ENCODE results near the gene CPN2. TPM values are rescaled to one million over a fixed set of nuclear protein-coding genes. Genes with fewer than 3 reads are reported as not detected.

The CPN2 gene
- polyA plus RNA-seq, 4 donors: 0.16 to 1.0 (median 0.44) TPM

DNA sequence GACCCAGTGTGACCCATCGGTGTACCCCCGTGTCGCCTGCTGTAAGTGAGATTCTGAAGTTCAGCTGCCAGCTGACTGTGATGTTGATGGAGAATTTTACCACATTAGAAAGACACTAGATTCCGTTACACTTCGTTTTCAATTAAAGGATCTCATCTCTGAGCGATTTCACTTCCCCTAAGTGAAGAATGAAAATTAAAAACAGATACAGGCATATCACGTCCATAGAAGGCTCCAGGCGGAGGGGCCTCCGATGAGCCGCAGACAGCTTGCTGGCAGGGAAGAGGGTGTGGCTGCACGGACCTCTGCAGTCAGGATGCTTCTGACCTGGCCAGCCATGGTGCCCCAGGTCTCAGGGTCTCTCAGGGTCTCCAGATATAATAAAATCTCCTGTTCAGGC, 6.6 kb upstream of the CPN2 start:
- no peak for DNase-seq (ENCODE audit: low read depth in 4 of 4, low spot score in 3 of 4)

DNA sequence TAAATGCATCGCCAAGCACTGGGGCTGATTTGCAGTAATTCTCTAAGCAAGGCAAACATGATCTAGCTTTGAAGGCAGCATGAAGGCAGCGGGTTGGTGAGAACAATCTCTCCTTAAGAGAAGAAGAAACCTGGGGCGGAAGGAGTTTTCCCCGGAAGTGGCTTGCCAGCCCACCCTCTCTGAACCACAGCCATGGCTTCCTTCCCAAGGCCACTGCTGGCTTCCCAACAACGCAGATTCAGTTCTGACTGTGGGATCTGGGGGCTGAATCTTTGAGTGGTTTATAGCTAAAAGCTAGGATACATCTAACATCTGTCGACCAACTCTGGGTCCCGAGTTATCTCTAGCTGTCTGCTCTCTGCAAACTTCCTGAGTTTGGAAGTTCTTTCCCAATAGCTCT, 4.3 kb upstream of the CPN2 start:
- DNase-seq (ENCODE audit: low read depth in 4 of 4, low spot score in 3 of 4): no peak

DNA sequence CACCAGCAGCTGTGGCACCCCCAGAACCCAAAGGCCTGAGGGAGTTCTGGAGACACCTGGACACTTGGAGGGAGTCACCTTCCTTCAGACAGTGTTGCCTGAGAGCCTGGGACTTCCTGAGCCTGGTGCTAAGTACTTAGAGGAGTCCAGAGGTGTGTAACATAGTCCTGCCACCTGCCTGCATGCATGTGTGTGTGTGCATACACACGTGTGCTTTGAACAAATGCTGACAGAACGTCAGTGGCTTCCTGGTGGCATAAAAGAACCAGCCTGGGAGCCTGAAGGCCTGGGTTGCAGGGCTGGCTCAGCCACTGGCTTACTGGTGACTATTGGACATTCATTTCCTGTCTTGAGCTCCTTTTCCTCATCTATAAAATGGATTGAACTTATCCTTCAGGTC, 3.2 kb upstream of the CPN2 start:
- no peak for DNase-seq (ENCODE audit: low read depth in 4 of 4, low spot score in 3 of 4)

DNA sequence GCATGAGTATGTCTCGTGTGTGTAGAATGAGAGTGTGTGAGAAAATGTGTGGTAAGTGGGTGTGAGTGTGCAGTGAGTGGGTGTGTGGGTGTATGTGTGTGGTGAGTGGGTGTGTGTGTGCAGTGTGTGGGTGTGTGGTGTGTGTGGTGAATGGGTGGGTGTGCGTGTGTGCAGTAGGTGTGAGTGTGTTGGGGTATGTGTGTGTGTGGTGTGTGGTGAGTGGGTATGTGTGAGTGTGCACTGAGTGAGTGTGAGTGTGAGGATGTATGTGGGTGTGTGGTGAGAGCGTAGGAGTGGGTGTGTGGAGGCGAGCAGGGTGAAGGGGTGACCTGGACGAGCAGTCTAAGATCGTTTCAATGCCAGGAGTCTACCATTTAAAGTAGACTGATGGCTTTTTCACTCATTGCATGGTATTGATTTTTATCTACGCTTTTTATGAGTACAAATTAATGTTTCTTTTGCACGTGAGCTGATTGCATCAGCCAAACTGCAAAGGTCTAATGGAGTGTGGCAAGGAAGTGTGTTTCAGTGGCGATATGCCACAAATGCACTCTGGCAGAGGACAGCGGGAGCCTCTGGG, 1.6 kb upstream of the CPN2 start:
- no peak for DNase-seq (ENCODE audit: low read depth in 4 of 4, low spot score in 3 of 4)

- no peak for DNase-seq (ENCODE audit: low read depth in 4 of 4, low spot score in 3 of 4)
These were observed 916 bp upstream of the CPN2 start for GRCh38 chr3:194351952-194352536.

GRCh38 chr3:194350726-194351071, 429 bp downstream of the CPN2 start:
- DNase-seq (ENCODE audit: low read depth in 4 of 4, low spot score in 3 of 4): no peak

DNA sequence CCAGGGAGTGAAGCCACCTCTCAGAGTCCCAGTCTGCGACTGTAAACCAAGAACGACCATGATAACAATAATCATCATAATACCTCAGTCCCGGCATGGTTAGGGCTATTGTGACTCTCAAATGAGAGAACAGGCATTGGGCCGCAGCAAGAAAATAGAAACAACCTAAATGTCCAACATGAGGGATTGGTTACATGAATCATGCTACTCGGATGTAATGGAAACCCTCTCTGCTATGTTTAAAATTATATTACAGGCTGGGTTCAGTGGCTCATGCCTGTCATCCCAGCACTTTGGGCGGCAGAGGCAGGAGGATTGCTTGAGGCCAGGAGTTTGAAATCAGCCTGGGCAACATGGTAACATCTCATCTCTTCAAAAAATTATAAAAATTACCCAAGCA, 2.8 kb downstream of the CPN2 start:
- no peak for DNase-seq (ENCODE audit: low read depth in 4 of 4, low spot score in 3 of 4)

- DNase-seq (ENCODE audit: low read depth in 4 of 4, low spot score in 3 of 4): no peak
These were observed 4.5 kb downstream of the CPN2 start for GRCh38 chr3:194346621-194347020.

DNA sequence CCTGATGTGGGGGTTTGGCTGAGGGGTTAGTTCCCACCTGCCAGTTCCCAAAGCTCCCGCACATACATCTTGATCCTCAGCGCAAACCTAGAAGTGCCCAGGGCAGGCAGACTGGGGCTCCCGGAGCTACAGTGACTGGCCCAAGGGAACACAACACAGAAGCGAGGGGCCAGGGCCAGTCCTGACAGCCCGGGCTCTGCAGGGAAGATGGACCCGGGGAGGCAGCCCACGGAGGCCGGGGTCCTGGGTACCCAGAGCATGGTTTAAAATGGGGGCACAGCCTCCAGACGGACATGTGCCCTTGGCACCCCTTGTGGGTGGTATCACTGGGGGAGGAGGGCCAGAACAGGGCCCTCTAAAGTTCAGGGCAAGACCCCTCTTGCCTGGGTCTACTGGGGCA, 5.1 kb downstream of the CPN2 start:
- no peak for DNase-seq (ENCODE audit: low read depth in 4 of 4, low spot score in 3 of 4)

GRCh38 chr3:194344012-194344411, 7.1 kb downstream of the CPN2 start:
- no peak for DNase-seq (ENCODE audit: low read depth in 4 of 4, low spot score in 3 of 4)

- DNase-seq (ENCODE audit: low read depth in 4 of 4, low spot score in 3 of 4): no peak
These were observed 7.6 kb downstream of the CPN2 start for GRCh38 chr3:194343561-194343893.

DNA sequence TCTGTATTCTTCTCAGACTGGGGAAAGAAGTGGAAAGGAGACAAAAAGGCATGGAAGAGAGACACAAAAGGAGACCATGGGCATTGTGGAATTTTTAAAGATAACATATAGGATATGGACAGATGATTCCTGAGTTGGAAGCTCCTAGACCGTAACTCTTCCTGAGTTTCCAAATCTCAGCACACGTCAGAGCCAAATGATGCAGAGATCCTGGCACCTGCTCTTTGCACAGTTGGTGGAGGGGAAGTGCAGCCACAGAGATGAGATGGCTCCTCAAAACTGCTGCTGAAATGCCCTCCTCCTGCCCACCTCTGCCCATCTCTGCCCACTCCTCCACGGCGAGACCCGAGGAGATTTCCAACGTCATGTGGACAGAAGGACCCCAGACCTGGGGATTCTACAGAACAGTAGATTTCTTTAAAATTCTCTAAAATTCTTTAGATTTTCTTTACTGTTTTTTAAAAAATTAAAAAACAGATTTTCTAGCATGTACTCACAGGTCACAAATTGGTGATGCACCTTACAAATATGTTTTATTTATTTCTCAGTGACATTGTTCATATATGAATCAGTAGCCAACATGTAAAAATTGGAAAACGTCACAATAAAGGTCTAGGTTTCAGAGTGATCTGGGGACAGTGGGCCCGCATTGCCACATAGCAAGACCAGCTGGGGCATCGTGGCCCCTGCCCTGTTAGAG, 8.1 kb downstream of the CPN2 start:
- no peak for DNase-seq (ENCODE audit: low read depth in 4 of 4, low spot score in 3 of 4)

DNA sequence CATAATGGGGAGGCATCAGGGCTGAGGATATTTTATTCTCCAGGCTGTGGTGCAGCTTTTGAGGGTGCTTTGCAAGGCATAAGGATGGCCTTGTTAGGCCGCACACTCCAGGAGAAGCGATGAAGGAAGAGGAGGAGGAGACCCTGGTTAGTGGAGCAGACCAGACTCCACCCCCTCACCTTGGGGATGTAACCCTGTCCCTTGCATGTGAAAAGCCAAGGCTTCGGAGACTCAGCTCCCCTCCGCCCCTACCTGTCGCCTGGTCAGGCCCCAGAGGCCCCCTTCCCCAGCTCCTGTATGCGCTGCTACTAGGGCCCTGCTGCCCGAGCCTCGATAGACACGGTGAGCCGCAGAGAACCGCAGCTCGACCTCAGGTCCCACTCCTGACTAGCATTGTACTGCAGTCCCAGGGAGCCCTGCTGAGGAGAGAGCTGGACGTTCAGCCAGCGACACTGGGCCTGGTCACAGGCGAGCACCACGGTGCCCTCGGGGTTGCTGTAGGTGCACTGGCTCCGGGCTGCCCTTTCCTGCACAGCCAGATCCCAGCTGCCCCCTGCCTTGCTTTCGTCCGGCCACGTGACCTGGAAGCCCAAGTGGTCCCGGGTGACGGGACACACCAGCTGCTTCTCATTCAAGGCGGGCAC, 10.2 kb downstream of the CPN2 start:
- no peak for DNase-seq (ENCODE audit: low read depth in 4 of 4, low spot score in 3 of 4)

DNA sequence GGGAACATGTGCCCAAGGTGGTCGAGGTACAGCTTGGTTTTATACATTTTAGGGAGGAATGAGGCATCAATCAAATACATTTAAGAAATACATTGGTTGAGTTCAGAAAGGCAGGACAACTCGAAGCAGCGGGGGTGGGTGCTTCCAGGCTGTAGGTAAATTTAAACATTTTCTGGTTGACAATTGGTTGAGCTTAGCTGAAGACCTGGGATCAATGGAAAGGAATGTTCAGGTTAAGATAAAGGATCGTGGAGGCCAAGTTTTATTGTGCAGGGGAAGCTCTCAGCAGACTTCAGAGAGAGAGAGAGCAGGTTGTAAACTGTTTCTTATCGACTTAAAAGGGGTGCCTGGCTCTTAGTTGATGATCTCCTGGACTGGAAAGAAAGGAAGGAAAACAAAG, 11.3 kb downstream of the CPN2 start:
- DNase-seq (ENCODE audit: low read depth in 4 of 4, low spot score in 3 of 4): no peak

GRCh38 chr3:194339356-194339755, 11.8 kb downstream of the CPN2 start:
- DNase-seq (ENCODE audit: low read depth in 4 of 4, low spot score in 3 of 4): no peak

GRCh38 chr3:194337965-194338753, 13.0 kb downstream of the CPN2 start:
- no peak for DNase-seq (ENCODE audit: low read depth in 4 of 4, low spot score in 3 of 4)

GRCh38 chr3:194336601-194337355, 14.3 kb downstream of the CPN2 start:
- no peak for DNase-seq (ENCODE audit: low read depth in 4 of 4, low spot score in 3 of 4)

DNA sequence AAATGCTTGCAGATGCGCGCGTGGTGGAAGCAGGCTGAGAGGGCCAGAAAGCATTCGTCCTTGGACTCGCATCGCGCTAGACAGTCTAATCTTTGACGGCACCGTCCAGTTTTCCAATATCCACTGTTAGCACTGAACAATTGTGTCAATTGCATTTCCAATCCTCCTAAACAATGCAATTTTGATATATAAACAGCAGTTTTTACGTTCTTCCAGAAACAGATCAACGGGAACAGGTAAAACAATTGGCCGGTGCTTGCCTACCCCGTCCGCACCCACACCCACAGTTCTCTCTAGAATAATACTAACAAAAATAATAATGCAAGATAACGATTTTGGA, 17.2 kb downstream of the CPN2 start:
- no peak for DNase-seq (ENCODE audit: low read depth in 4 of 4, low spot score in 3 of 4)

DNA sequence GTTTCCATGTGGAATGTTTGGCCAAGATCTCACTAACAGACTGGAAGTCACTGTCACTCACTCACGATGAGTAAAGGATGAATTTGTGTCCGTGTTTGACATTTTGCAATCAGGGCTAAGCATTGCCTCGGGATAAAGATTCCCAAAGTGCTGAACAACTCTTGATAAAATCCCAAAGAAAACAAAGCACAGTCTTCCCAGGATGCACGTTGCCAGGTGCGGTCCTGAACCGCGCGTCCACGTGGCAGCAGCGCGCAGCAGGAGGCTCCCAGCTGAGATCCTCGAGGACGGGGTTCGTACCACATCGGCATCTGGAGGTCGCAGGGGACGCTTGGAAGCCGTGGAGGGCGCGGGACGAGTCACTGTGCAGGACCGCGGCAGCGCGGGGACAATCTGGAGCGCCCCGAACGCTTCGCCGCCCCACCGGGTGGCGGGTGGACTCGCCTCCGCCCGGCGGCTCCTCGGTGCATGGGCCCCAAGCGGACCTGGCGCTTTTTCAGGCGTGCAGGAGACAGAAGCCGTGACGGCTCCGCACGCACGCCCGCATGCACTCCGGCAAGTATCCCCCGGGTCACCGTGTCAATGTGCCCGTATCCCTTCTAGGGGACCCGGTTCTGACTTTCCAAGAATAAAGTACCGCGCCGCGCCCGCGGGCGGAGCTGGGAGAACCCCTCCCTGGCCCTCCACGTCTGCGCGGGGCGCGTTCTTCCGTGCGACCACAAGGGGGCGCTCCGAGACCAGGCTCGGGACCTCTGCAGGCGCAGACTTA, 17.7 kb downstream of the CPN2 start:
- peak in 2 of 4 donors; percentile 70 to 75 for DNase-seq (ENCODE audit: low read depth in 4 of 4, low spot score in 3 of 4)

DNA sequence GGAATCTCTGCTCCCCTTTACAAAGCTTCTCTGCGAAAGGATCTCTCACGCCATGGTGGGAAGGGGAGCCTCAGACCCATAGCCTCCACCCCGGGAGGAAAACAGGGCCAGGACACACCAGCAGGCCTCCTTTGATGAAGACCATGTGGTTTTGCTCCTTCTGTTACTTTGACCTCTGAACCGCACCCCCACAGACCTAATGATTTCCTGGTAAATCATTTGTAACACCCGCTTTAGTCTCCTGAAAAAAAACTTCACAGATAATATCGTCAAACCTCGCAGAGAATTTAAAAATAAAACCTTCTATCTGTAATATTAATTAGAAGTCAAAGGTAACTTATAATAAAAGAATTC, 18.3 kb downstream of the CPN2 start:
- DNase-seq (ENCODE audit: low read depth in 4 of 4, low spot score in 3 of 4): no peak

Measured in left renal pelvis (tissue), 4 donors.